GM18909 (cell line): ENCODE measurements around the gene GRAMD1B.

Experiments used
- ATAC-seq: cut with Tn5 transposase; IDR thresholded peaks from one replicate; pipeline ENCODE4 v1.9.1; 2021; ENCODE audit warnings: mild to moderate bottlenecking; ENCODE audit not compliant: unreplicated experiment, poor library complexity

Gene GRAMD1B

GRCh38 chr11:123580557-123581275, 150.6 kb downstream of the GRAMD1B start:
- ATAC-seq: peak; percentile 83

- no peak for ATAC-seq
Measured at GRCh38 chr11:123581651-123582399, 151.8 kb downstream of the GRAMD1B start.

- ATAC-seq: no peak
Measured at GRCh38 chr11:123582992-123583504, 153.0 kb downstream of the GRAMD1B start.

- no peak for ATAC-seq
Measured at GRCh38 chr11:123584186-123584585, 154.1 kb downstream of the GRAMD1B start.

- ATAC-seq: no peak
Measured at GRCh38 chr11:123584737-123585136, 154.7 kb downstream of the GRAMD1B start.

GRCh38 chr11:123585206-123585605, 155.1 kb downstream of the GRAMD1B start:
- no peak for ATAC-seq

- ATAC-seq: no peak
Measured at GRCh38 chr11:123585706-123586105, 155.6 kb downstream of the GRAMD1B start.

- ATAC-seq: no peak
Measured at GRCh38 chr11:123586568-123586967, 156.5 kb downstream of the GRAMD1B start.

- ATAC-seq: no peak
Measured at GRCh38 chr11:123587044-123587443, 157.0 kb downstream of the GRAMD1B start.

- no peak for ATAC-seq
Measured at GRCh38 chr11:123587559-123587958, 157.5 kb downstream of the GRAMD1B start.

GRCh38 chr11:123588117-123588863, 158.2 kb downstream of the GRAMD1B start:
- no peak for ATAC-seq

GRCh38 chr11:123588864-123589262, 158.8 kb downstream of the GRAMD1B start:
- ATAC-seq: no peak

- no peak for ATAC-seq
Measured at GRCh38 chr11:123590296-123590912, 160.3 kb downstream of the GRAMD1B start.

GRCh38 chr11:123593570-123593969, 163.5 kb downstream of the GRAMD1B start:
- ATAC-seq: no peak

- no peak for ATAC-seq
Measured at GRCh38 chr11:123594188-123594901, 164.3 kb downstream of the GRAMD1B start.

GRCh38 chr11:123594921-123595320, 164.9 kb downstream of the GRAMD1B start:
- ATAC-seq: no peak

- ATAC-seq: no peak
Measured at GRCh38 chr11:123597859-123598258, 167.8 kb downstream of the GRAMD1B start.

GRCh38 chr11:123601136-123601535, 171.1 kb downstream of the GRAMD1B start:
- no peak for ATAC-seq

GRCh38 chr11:123601743-123602142, 171.7 kb downstream of the GRAMD1B start:
- no peak for ATAC-seq

- ATAC-seq: no peak
Measured at GRCh38 chr11:123603666-123604065, 173.6 kb downstream of the GRAMD1B start.
